Measurements from ENCODE around the gene TRPV4. TPM values are rescaled to one million over a fixed set of nuclear protein-coding genes. Genes with fewer than 3 reads are reported as not detected.
"Not testable (repeated sequence)": the region's sequence is repeated elsewhere in the genome, so short reads cannot be mapped to it uniquely, and the experiment has no call there.

Gene TRPV4
- polyA plus RNA-seq, 3 donors: 0.70 to 1.4 (median 1.3) TPM

GRCh38 chr12:109863847-109864712 is 30.9 kb upstream of the TRPV4 start:
- WGBS, 3 donors: 71 to 77% (median 76%) methylated on average over 9 of the region's 9 CpGs
- H3K27ac ChIP-seq (ENCODE audit: low read depth, low read length): no peak overlapping the region

- H3K27ac ChIP-seq (ENCODE audit: low read depth, low read length): not testable (repeated sequence)
- 85 to 92% (median 91%) methylated on average over 9 of the region's 9 CpGs for WGBS, 3 donors
Measured at GRCh38 chr12:109862491-109862890, 29.3 kb upstream of the TRPV4 start.

GRCh38 chr12:109861689-109862314 is 28.6 kb upstream of the TRPV4 start:
- H3K27ac ChIP-seq (ENCODE audit: low read depth, low read length): no peak overlapping the region
- WGBS, 3 donors: 80 to 85% (median 83%) methylated on average over 17 of the region's 17 CpGs

GRCh38 chr12:109860977-109861376 is 27.8 kb upstream of the TRPV4 start:
- H3K27ac ChIP-seq (ENCODE audit: low read depth, low read length): no peak overlapping the region
- 91 to 95% (median 95%) methylated on average over 5 of the region's 5 CpGs for WGBS, 3 donors

- H3K27ac ChIP-seq (ENCODE audit: low read depth, low read length): no peak overlapping the region
- WGBS, 3 donors: 88 to 95% (median 90%) methylated on average over 5 of the region's 5 CpGs
Measured at GRCh38 chr12:109858764-109859163, 25.6 kb upstream of the TRPV4 start.

- WGBS, 3 donors: 89 to 96% (median 94%) methylated on average over 6 of the region's 6 CpGs
Measured at GRCh38 chr12:109857715-109858114, 24.5 kb upstream of the TRPV4 start.

GRCh38 chr12:109855377-109855776 is 22.2 kb upstream of the TRPV4 start:
- no peak overlapping the region for H3K27ac ChIP-seq (ENCODE audit: low read depth, low read length)
- 92 to 96% (median 93%) methylated on average over 14 of the region's 14 CpGs for WGBS, 3 donors

More at GRCh38 chr12:109857715-109858114, 24.5 kb upstream of the TRPV4 start:
- H3K27ac ChIP-seq (ENCODE audit: low read depth, low read length): no peak overlapping the region

- WGBS, 3 donors: 73 to 86% (median 85%) methylated on average over 6 of the region's 6 CpGs
- H3K27ac ChIP-seq (ENCODE audit: low read depth, low read length): not testable (repeated sequence)
Measured at GRCh38 chr12:109850518-109850917, 17.3 kb upstream of the TRPV4 start.

- H3K27ac ChIP-seq (ENCODE audit: low read depth, low read length): no peak overlapping the region
- WGBS, 3 donors: 38 to 46% (median 43%) methylated on average over 7 of the region's 7 CpGs
Measured at GRCh38 chr12:109847142-109847735, 14.0 kb upstream of the TRPV4 start.

- 80 to 85% (median 80%) methylated on average over 7 of the region's 7 CpGs for WGBS, 3 donors
- H3K27ac ChIP-seq (ENCODE audit: low read depth, low read length): no peak overlapping the region
Measured at GRCh38 chr12:109845824-109846205, 12.6 kb upstream of the TRPV4 start.

GRCh38 chr12:109844983-109845823 is 12.0 kb upstream of the TRPV4 start:
- 10 to 11% (median 11%) methylated on average over 30 of the region's 30 CpGs for WGBS, 3 donors
- no peak overlapping the region for H3K27ac ChIP-seq (ENCODE audit: low read depth, low read length)

- 87% methylated on average over 5 of the region's 5 CpGs for WGBS, 3 donors
- no peak overlapping the region for H3K27ac ChIP-seq (ENCODE audit: low read depth, low read length)
Measured at GRCh38 chr12:109844091-109844490, 10.9 kb upstream of the TRPV4 start.

- WGBS, 3 donors: 82 to 87% (median 83%) methylated on average over 5 of the region's 5 CpGs
Measured at GRCh38 chr12:109842021-109842420, 8.8 kb upstream of the TRPV4 start.

GRCh38 chr12:109841356-109841755 is 8.2 kb upstream of the TRPV4 start:
- H3K27ac ChIP-seq (ENCODE audit: low read depth, low read length): no peak overlapping the region
- WGBS, 3 donors: 79 to 87% (median 86%) methylated on average over 9 of the region's 9 CpGs

More at GRCh38 chr12:109842021-109842420, 8.8 kb upstream of the TRPV4 start:
- H3K27ac ChIP-seq (ENCODE audit: low read depth, low read length): no peak overlapping the region

- WGBS, 3 donors: 61 to 70% (median 69%) methylated on average over 7 of the region's 7 CpGs
Measured at GRCh38 chr12:109840305-109841074, 7.3 kb upstream of the TRPV4 start.

GRCh38 chr12:109839444-109839843 is 6.2 kb upstream of the TRPV4 start:
- no peak overlapping the region for H3K27ac ChIP-seq (ENCODE audit: low read depth, low read length)
- 66 to 72% (median 69%) methylated on average over 6 of the region's 6 CpGs for whole genome bisulfite sequencing, 3 donors

More at GRCh38 chr12:109840305-109841074, 7.3 kb upstream of the TRPV4 start:
- H3K27ac ChIP-seq (ENCODE audit: low read depth, low read length): no peak overlapping the region

GRCh38 chr12:109836916-109837315 is 3.7 kb upstream of the TRPV4 start:
- H3K27ac ChIP-seq (ENCODE audit: low read depth, low read length): no peak overlapping the region
- 24 to 64% (median 57%) methylated on average over 3 of the region's 3 CpGs for WGBS, 3 donors

GRCh38 chr12:109835827-109836226 is 2.6 kb upstream of the TRPV4 start:
- H3K27ac ChIP-seq (ENCODE audit: low read depth, low read length): no peak overlapping the region
- 90 to 94% (median 90%) methylated on average over 4 of the region's 4 CpGs for WGBS, 3 donors

Measured in adipose tissue (tissue), 3 donors.